Measurements from ENCODE around the gene LUC7L. TPM values are rescaled to one million over a fixed set of nuclear protein-coding genes. Genes with fewer than 3 reads are reported as not detected.

Gene LUC7L
- total and polyA plus RNA-seq, 5 experiments from 2014 or later, result 4.5 to 194 (median 11.9) TPM

Other genes starting within 250 kb of the LUC7L start
- gene POLR3K, start 175.8 kb downstream of the LUC7L start, total RNA-seq, result 10 to 100 TPM; 16.2 to 17.1 TPM
- 10 to 100 TPM; 20.9 to 29.5 (median 23.1) TPM for gene POLR3K, start 175.8 kb downstream of the LUC7L start, polyA plus RNA-seq
- gene SNRNP25, start 175.6 kb downstream of the LUC7L start, total RNA-seq, result 10 to 100 TPM in 1 of 2 experiments, 1 to 10 TPM in 1; 9.5 to 11.3 TPM
- gene SNRNP25, start 175.6 kb downstream of the LUC7L start, polyA plus RNA-seq, result 10 to 100 TPM; 20.2 to 30.2 (median 22.3) TPM
- gene RHBDF1, start 156.8 kb downstream of the LUC7L start, total RNA-seq, result not detected
- gene RHBDF1, start 156.8 kb downstream of the LUC7L start, polyA plus RNA-seq, result under 1 TPM in 1 of 3 donors, not detected in 2; 0.50 TPM
- gene MPG, start 151.2 kb downstream of the LUC7L start, total RNA-seq, result 10 to 100 TPM; 24.5 to 27.2 TPM
- gene MPG, start 151.2 kb downstream of the LUC7L start, polyA plus RNA-seq, result 10 to 100 TPM; 46.0 to 57.7 (median 51.8) TPM
- 10 to 100 TPM; 40.7 to 41.3 TPM for gene NPRL3, start 90.8 kb downstream of the LUC7L start, total RNA-seq
- 10 to 100 TPM in 2 of 3 donors, 1 to 10 TPM in 1; 5.9 to 16.2 (median 13.1) TPM for gene NPRL3, start 90.8 kb downstream of the LUC7L start, polyA plus RNA-seq
- gene HBZ, start 76.8 kb downstream of the LUC7L start, total RNA-seq, result not detected
- gene HBZ, start 76.8 kb downstream of the LUC7L start, polyA plus RNA-seq, result not detected
- not detected for gene HBM, start 63.5 kb downstream of the LUC7L start, total RNA-seq
- not detected for gene HBM, start 63.5 kb downstream of the LUC7L start, polyA plus RNA-seq
- not detected for gene HBA2, start 56.6 kb downstream of the LUC7L start, total RNA-seq
- gene HBA2, start 56.6 kb downstream of the LUC7L start, polyA plus RNA-seq, result 1 to 10 TPM in 1 of 3 donors, under 1 TPM in 1, not detected in 1; 0.89 to 8.6 TPM
- not detected for gene HBA1, start 52.8 kb downstream of the LUC7L start, total RNA-seq
- 1 to 10 TPM in 1 of 3 donors, not detected in 2; 1.7 TPM for gene HBA1, start 52.8 kb downstream of the LUC7L start, polyA plus RNA-seq
- not detected for gene HBQ1, start 49.0 kb downstream of the LUC7L start, total RNA-seq
- gene HBQ1, start 49.0 kb downstream of the LUC7L start, polyA plus RNA-seq, result under 1 TPM in 1 of 3 donors, not detected in 2; 0.71 TPM
- gene FAM234A, start 5.4 kb upstream of the LUC7L start, total RNA-seq, result 10 to 100 TPM; 36.7 to 46.5 TPM
- gene FAM234A, start 5.4 kb upstream of the LUC7L start, polyA plus RNA-seq, result 10 to 100 TPM; 18.8 to 46.4 (median 34.4) TPM
- not detected for gene RGS11, start 46.5 kb upstream of the LUC7L start, total RNA-seq
- not detected for gene RGS11, start 46.5 kb upstream of the LUC7L start, polyA plus RNA-seq
- gene ARHGDIG, start 51.1 kb upstream of the LUC7L start, total RNA-seq, result under 1 TPM in 1 of 2 experiments, not detected in 1; 0.68 TPM
- not detected for gene ARHGDIG, start 51.1 kb upstream of the LUC7L start, polyA plus RNA-seq
- under 1 TPM in 1 of 2 experiments, not detected in 1; 0.44 TPM for gene PDIA2, start 53.7 kb upstream of the LUC7L start, total RNA-seq
- gene PDIA2, start 53.7 kb upstream of the LUC7L start, polyA plus RNA-seq, result not detected
- gene AXIN1, start 123.3 kb upstream of the LUC7L start, total RNA-seq, result 10 to 100 TPM; 40.7 to 44.0 TPM
- 1 to 10 TPM; 1.6 to 4.1 (median 2.2) TPM for gene AXIN1, start 123.3 kb upstream of the LUC7L start, polyA plus RNA-seq
- 10 to 100 TPM; 32.4 to 33.3 TPM for gene MRPL28, start 141.1 kb upstream of the LUC7L start, total RNA-seq
- 10 to 100 TPM; 57.4 to 66.6 (median 64.7) TPM for gene MRPL28, start 141.1 kb upstream of the LUC7L start, polyA plus RNA-seq
- 10 to 100 TPM; 80.1 to 80.4 TPM for gene PGAP6, start 152.5 kb upstream of the LUC7L start, total RNA-seq
- gene PGAP6, start 152.5 kb upstream of the LUC7L start, polyA plus RNA-seq, result 10 to 100 TPM; 19.5 to 38.1 (median 22.0) TPM
- gene NME4, start 167.8 kb upstream of the LUC7L start, total RNA-seq, result 10 to 100 TPM; 29.7 to 33.2 TPM
- gene NME4, start 167.8 kb upstream of the LUC7L start, polyA plus RNA-seq, result 10 to 100 TPM; 38.9 to 61.9 (median 60.7) TPM
- 10 to 100 TPM in 1 of 2 experiments, 1 to 10 TPM in 1; 8.5 to 10.8 TPM for gene DECR2, start 172.4 kb upstream of the LUC7L start, total RNA-seq
- 10 to 100 TPM in 1 of 3 donors, 1 to 10 TPM in 2; 7.4 to 12.2 (median 8.5) TPM for gene DECR2, start 172.4 kb upstream of the LUC7L start, polyA plus RNA-seq
- gene RAB11FIP3, start 196.2 kb upstream of the LUC7L start, total RNA-seq, result 10 to 100 TPM; 43.8 to 49.7 TPM
- 1 to 10 TPM; 1.3 to 5.0 (median 2.2) TPM for gene RAB11FIP3, start 196.2 kb upstream of the LUC7L start, polyA plus RNA-seq

All from naive thymus-derived CD8-positive, alpha-beta T cell (primary cell).